Measurements from ENCODE around the gene MEF2A.

Gene MEF2A

GRCh38 chr15:99605490-99605931 is 39.7 kb downstream of the MEF2A start:
- ChIA-PET CTCF (interaction anchor here (1.1 to 1.9 kb wide), 6 partner anchors 10 to 152 kb away, joined by 3 to 6 read pairs (median 4); no protein-coding TSS in a partner anchor), POLR2A (no interaction called here)

GRCh38 chr15:99605990-99606389 is 40.2 kb downstream of the MEF2A start:
- no peak for DNase-seq (ENCODE audit: extremely low spot score)
- ChIA-PET CTCF (interaction anchor here (1.1 to 1.9 kb wide), 5 partner anchors 10 to 153 kb away, joined by 3 to 6 read pairs (median 4); no protein-coding TSS in a partner anchor), POLR2A (no interaction called here)
- TF ChIP-seq CTCF (IDR thresholded peaks at IDR 0.05; ENCODE audit: control extremely low read depth, extremely low read depth, low read depth, missing control alignments), result no peak

More at GRCh38 chr15:99605490-99605931, 39.7 kb downstream of the MEF2A start:
- no peak for DNase-seq (ENCODE audit: extremely low spot score)
- TF ChIP-seq CTCF (IDR thresholded peaks at IDR 0.05; ENCODE audit: control extremely low read depth, extremely low read depth, low read depth, missing control alignments), result no peak

GRCh38 chr15:99606646-99607045 is 40.9 kb downstream of the MEF2A start:
- TF ChIP-seq CTCF (IDR thresholded peaks at IDR 0.05; ENCODE audit: control extremely low read depth, extremely low read depth, low read depth, missing control alignments), result no peak
- ChIA-PET POLR2A (no interaction called here), CTCF (interaction anchor here (1.1 to 1.5 kb wide), 2 partner anchors 9 to 12 kb away, joined by 4 read pairs; no protein-coding TSS in a partner anchor)
- DNase-seq (ENCODE audit: extremely low spot score), result no peak

- ChIA-PET CTCF (interaction anchor here (1.2 to 2.1 kb wide), 2 partner anchors 17 to 18 kb away, joined by 5 to 6 read pairs; no protein-coding TSS in a partner anchor), POLR2A (no interaction called here)
- TF ChIP-seq CTCF (IDR thresholded peaks at IDR 0.05; ENCODE audit: control extremely low read depth, extremely low read depth, low read depth, missing control alignments), result no peak
- no peak for DNase-seq (ENCODE audit: extremely low spot score)
Measured at GRCh38 chr15:99613481-99613880, 47.7 kb downstream of the MEF2A start.

- POLR2A ChIA-PET, result no interaction called here
Measured at GRCh38 chr15:99613887-99614647, 48.3 kb downstream of the MEF2A start.

More at GRCh38 chr15:99613887-99614647, 48.3 kb downstream of the MEF2A start:
- CTCF ChIA-PET, result interaction anchor here (1.2 to 2.1 kb wide), 3 partner anchors 11 to 18 kb away, joined by 4 to 6 read pairs (median 5); no protein-coding TSS in a partner anchor
- no peak for DNase-seq (ENCODE audit: extremely low spot score)
- TF ChIP-seq CTCF (IDR thresholded peaks at IDR 0.05; ENCODE audit: control extremely low read depth, extremely low read depth, low read depth, missing control alignments), result no peak
